Measurements from ENCODE around the gene IL1A.

GRCh38 chr2:112783187-112783714 lies 1.0 kb downstream of the IL1A start:
- TF ChIP-seq CHD2 (IDR thresholded peaks at IDR 0.05; ENCODE audit: low read length, partially characterized antibody) (no peak), EZH2phosphoT487 (IDR thresholded peaks at IDR 0.05; ENCODE audit: borderline replicate concordance, low read depth) (no peak), CTCF (IDR thresholded peaks at IDR 0.05) (no peak), NFIC (IDR thresholded peaks at IDR 0.05; ENCODE audit: borderline replicate concordance) (no peak)
